Amniotic epithelial cell (primary cell): Measurements from ENCODE around the gene PSMD4.
A peak's percentile ranks its signal among the peaks of the same experiment; 100 is the strongest.
"Not testable (repeated sequence)": the region's sequence is repeated elsewhere in the genome, so short reads cannot be mapped to it uniquely, and the experiment has no call there.

Experiments
- DNase-seq: peaks from one replicate; pipeline ENCODE4 v3.0.0-alpha.2; 2010; ENCODE audit warnings: low read depth

Gene PSMD4

GRCh38 chr1:151273924-151274466 is 19.5 kb downstream of the PSMD4 start:
- no peak for DNase-seq

GRCh38 chr1:151275341-151275740 is 20.8 kb downstream of the PSMD4 start:
- DNase-seq = not testable (repeated sequence)

- no peak for DNase-seq
Observed at GRCh38 chr1:151277249-151277648, 22.7 kb downstream of the PSMD4 start.

GRCh38 chr1:151281225-151281968 is 26.9 kb downstream of the PSMD4 start:
- DNase-seq = peak; percentile 96

- peak; percentile 100 for DNase-seq
Observed at GRCh38 chr1:151281969-151282882, 27.7 kb downstream of the PSMD4 start, which contains the start of gene ZNF687. Gene ZNF687, plus strand, starts transcription at chr1:151282299. Its CDS starts 3,993 bp downstream, at chr1:151286292.

- DNase-seq = no peak
Observed at GRCh38 chr1:151282883-151283725, 28.6 kb downstream of the PSMD4 start.

- DNase-seq = no peak
Observed at GRCh38 chr1:151284013-151284577, 29.6 kb downstream of the PSMD4 start.

- DNase-seq = no peak
Observed at GRCh38 chr1:151286619-151287340, 32.2 kb downstream of the PSMD4 start.

GRCh38 chr1:151287341-151287699 is 32.8 kb downstream of the PSMD4 start:
- no peak for DNase-seq

- no peak for DNase-seq
Observed at GRCh38 chr1:151287767-151288500, 33.4 kb downstream of the PSMD4 start.

- no peak for DNase-seq
Observed at GRCh38 chr1:151288502-151288901, 34.0 kb downstream of the PSMD4 start.

- DNase-seq = no peak
Observed at GRCh38 chr1:151289080-151289935, 34.8 kb downstream of the PSMD4 start.

GRCh38 chr1:151289991-151290708 is 35.6 kb downstream of the PSMD4 start:
- DNase-seq = no peak

GRCh38 chr1:151290709-151291303 is 36.3 kb downstream of the PSMD4 start:
- DNase-seq = no peak

- DNase-seq = no peak
Observed at GRCh38 chr1:151292207-151293030, 37.9 kb downstream of the PSMD4 start.

GRCh38 chr1:151293093-151293492 is 38.6 kb downstream of the PSMD4 start:
- DNase-seq = no peak
